Common myeloid progenitor, CD34-positive (primary cell): Measurements from ENCODE around the gene GPC5.

Source experiments
- CTCF ChIA-PET: fragments of 350-600 bp; sonication (Branson Sonifier 250); formaldehyde crosslinking; loops from one replicate; lab custom pipeline; 2021; ENCODE audit warnings: antibody characterized with exemption; lab: Charles Lee
- POLR2A ChIA-PET: fragments of 350-600 bp; sonication (Branson Sonifier 250); formaldehyde crosslinking; loops from one replicate; lab custom pipeline; 2021; ENCODE audit warnings: antibody characterized with exemption; lab: Charles Lee
- DNase-seq, 3 donors: peaks; one replicate each; pipeline versions ENCODE4 v3.0.0 to v3.0.0-alpha.2; 2013
- H3K27ac ChIP-seq, 2 experiments: 1 replicate in 1 of 2; 2 replicates in 1 of 2; pipeline ENCODE4 v1.7.0; 2013; ENCODE audit warnings: inconsistent platforms in 2 of 2, low read length in 2 of 2, mild to moderate bottlenecking in 2 of 2, low read depth in 1 of 2, moderate library complexity in 1 of 2; ENCODE audit not compliant: severe bottlenecking in 2 of 2, insufficient read depth in 1 of 2, poor library complexity in 1 of 2
- H3K27me3 ChIP-seq, 5 experiments: replicated peaks in 2 of 5; 1 replicate in 3 of 5; 2 replicates in 2 of 5; pipeline versions ENCODE4 v1.6.1 to v1.7.0; 2013; ENCODE audit warnings: low read length in 4 of 5, mild to moderate bottlenecking in 2 of 5, moderate library complexity in 2 of 5, inconsistent platforms in 1 of 5; ENCODE audit not compliant: insufficient read depth in 5 of 5, control insufficient read depth in 4 of 5
- H3K36me3 ChIP-seq, 4 experiments: 1 replicate in 2 of 4; 2 replicates in 2 of 4; pipeline versions ENCODE4 v1.6.1 to v1.7.0; 2013; ENCODE audit warnings: low read length in 3 of 4, control low read depth in 1 of 4, mild to moderate bottlenecking in 1 of 4; ENCODE audit not compliant: control insufficient read depth in 4 of 4, insufficient read depth in 4 of 4
- H3K4me1 ChIP-seq, 4 experiments: 1 replicate in 3 of 4; 2 replicates in 1 of 4; pipeline versions ENCODE4 v1.6.1 to v1.7.1; 2013; ENCODE audit warnings: low read length in 3 of 4, mild to moderate bottlenecking in 3 of 4, control low read depth in 1 of 4, inconsistent platforms in 1 of 4, moderate library complexity in 1 of 4; ENCODE audit not compliant: control insufficient read depth in 4 of 4, insufficient read depth in 4 of 4; ENCODE audit errors: control extremely low read depth in 1 of 4
- H3K4me3 ChIP-seq, 7 experiments: 1 replicate in 4 of 7; 2 replicates in 3 of 7; pipeline versions ENCODE4 v1.5.1 to v1.7.0; 2013; ENCODE audit warnings: mild to moderate bottlenecking in 7 of 7, low read length in 6 of 7, moderate library complexity in 6 of 7, inconsistent platforms in 2 of 7, low read depth in 2 of 7, control low read depth in 1 of 7; ENCODE audit not compliant: insufficient read depth in 4 of 7, control insufficient read depth in 1 of 7; ENCODE audit errors: extremely low read depth in 1 of 7
- H3K9me3 ChIP-seq, 5 experiments: 1 replicate in 4 of 5; 2 replicates in 1 of 5; pipeline versions ENCODE4 v1.6.1 to v1.7.1; 2013; ENCODE audit warnings: low read length in 4 of 5, mild to moderate bottlenecking in 2 of 5, inconsistent platforms in 1 of 5, low read depth in 1 of 5, moderate library complexity in 1 of 5; ENCODE audit not compliant: control insufficient read depth in 4 of 5, insufficient read depth in 2 of 5; ENCODE audit errors: control extremely low read depth in 1 of 5
- WGBS: methylation state at CpG from one replicate; pipeline ENCODE4 v1.1.5; 2013; ENCODE audit not compliant: insufficient coverage; 5-methylcytosine and 5-hydroxymethylcytosine counted together

GPC5 gene

DNA sequence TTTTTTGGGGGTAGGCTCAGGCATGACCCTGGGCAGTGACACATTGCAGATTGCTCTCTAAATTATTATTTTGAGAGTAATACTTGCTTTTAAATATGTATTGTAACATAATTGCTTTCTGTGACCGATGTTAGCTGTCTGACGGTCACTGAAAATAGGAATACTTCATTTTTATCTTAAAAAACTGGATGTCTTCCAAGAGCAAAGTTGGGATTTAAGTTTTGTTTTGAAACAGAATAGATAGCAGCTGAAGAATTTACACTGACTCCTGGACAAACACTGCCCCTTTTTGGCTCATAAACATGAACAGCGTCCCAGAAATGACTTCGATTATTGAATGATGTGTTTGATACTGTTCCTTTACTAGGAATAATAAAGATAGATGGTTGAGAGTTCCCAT is 535.9 kb downstream of the GPC5 start:
- CTCF ChIA-PET: interaction anchor here (1.1 to 1.2 kb wide), 2 partner anchors 8 to 12 kb away, joined by 3 read pairs; no protein-coding TSS in a partner anchor
- 100% methylated on average over 1 of the region's 4 CpGs for WGBS

DNA sequence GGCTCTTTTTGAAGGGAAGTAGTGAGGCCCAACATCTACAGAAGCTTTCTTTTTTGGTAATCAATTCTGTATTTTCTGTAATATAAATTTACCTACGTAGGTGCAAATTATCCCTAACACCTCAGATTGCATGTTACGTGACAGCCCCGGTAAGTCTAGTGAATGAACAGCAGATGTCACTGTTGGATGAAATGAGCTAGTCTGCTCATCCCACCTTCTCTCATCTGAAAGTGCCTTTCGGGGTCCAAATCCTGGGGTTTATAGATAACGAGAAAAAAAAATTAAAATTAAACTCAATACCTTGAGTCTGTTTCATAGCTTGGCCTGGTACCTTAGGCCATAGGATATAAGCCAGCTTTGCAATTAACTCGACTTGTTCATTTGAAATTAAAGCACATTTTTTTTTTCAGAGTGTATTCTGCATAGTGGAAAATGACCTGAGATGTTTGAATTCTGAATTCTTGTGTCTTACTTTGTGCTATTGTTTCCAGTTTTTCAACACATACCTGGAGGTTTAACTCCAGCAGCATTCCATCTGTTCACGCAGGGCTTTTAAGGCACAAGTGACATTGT is 548.2 kb downstream of the GPC5 start:
- peak in 2 of 3 donors; percentile 22 to 26 for DNase-seq
- WGBS: 52% methylated on average over 4 of the region's 7 CpGs
- Histone ChIP-seq H3K9me3 (no peaks in the 10 kb centered on the region), H3K36me3 (no peaks in the 10 kb centered on the region), H3K4me3 (no peak overlapping the region), H3K27ac (no peak overlapping the region), H3K27me3 (no peaks in the 10 kb centered on the region), H3K4me1 (no peaks in the 10 kb centered on the region)
- ChIA-PET CTCF (interaction anchor here (0.7 to 1.6 kb wide), 4 partner anchors 13 to 178 kb away, joined by 3 to 4 read pairs (median 3); no protein-coding TSS in a partner anchor), POLR2A (no interaction called here)

More for the DNA sequence above, 535.9 kb downstream of the GPC5 start:
- POLR2A ChIA-PET: no interaction called here
- H3K27me3 ChIP-seq: no peaks in the 10 kb centered on the region
- DNase-seq: no peak
- no peak overlapping the region for H3K27ac ChIP-seq
- no peaks in the 10 kb centered on the region for H3K4me1 ChIP-seq
- no peaks in the 10 kb centered on the region for H3K36me3 ChIP-seq
- H3K9me3 ChIP-seq: no peaks in the 10 kb centered on the region
- no peak overlapping the region for H3K4me3 ChIP-seq

DNA sequence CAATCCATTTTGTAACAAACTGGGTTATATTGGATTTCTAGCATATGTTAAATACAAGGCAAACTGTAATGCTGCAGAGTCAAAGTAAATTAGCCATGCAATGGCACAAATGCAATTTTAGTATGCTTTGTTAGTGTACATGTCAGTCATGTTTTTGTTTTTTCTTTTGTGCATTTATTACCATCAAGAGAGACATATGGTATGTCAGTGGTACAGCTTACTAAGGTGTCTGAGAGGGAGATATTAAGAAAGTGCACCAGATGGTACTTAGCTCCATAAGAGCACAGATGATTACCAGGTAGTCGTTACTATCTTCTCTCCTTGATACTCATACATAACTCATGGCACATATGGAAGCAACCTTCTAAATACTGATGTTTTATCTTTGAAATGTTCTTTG is 550.3 kb downstream of the GPC5 start:
- ChIA-PET POLR2A (no interaction called here), CTCF (no interaction called here)
- H3K9me3 ChIP-seq: no peaks in the 10 kb centered on the region
- DNase-seq: no peak
- H3K4me1 ChIP-seq: no peaks in the 10 kb centered on the region
- H3K27ac ChIP-seq: no peak overlapping the region
- no peak overlapping the region for H3K4me3 ChIP-seq
- H3K27me3 ChIP-seq: no peaks in the 10 kb centered on the region
- no peaks in the 10 kb centered on the region for H3K36me3 ChIP-seq
- no CpG with 5 or more reads among the region's 1 CpG for WGBS

DNA sequence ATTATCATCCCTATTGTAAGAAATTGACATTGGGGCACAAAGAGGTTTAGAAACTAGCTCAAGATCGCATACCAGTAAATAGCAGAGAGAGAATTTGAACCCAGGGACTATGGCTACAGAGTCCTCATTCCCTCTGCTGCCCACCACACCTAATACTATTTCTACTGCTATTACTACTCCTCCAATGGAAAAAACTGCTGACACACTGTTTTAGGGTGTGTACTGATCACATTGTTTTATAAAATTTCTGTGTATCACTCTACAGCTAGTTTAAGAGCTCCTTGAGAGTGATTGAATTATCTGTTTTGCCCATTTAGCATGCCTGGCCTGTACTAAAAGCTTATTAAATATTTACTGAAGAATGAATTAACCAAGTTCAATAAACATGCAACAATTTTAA is 552.4 kb downstream of the GPC5 start:
- Histone ChIP-seq H3K4me3 (no peak overlapping the region), H3K27me3 (no peaks in the 10 kb centered on the region), H3K36me3 (no peaks in the 10 kb centered on the region), H3K4me1 (no peaks in the 10 kb centered on the region), H3K27ac (no peak overlapping the region), H3K9me3 (no peaks in the 10 kb centered on the region)
- no peak for DNase-seq
- ChIA-PET POLR2A (no interaction called here), CTCF (no interaction called here)
- no CpG with 5 or more reads among the region's 1 CpG for WGBS

DNA sequence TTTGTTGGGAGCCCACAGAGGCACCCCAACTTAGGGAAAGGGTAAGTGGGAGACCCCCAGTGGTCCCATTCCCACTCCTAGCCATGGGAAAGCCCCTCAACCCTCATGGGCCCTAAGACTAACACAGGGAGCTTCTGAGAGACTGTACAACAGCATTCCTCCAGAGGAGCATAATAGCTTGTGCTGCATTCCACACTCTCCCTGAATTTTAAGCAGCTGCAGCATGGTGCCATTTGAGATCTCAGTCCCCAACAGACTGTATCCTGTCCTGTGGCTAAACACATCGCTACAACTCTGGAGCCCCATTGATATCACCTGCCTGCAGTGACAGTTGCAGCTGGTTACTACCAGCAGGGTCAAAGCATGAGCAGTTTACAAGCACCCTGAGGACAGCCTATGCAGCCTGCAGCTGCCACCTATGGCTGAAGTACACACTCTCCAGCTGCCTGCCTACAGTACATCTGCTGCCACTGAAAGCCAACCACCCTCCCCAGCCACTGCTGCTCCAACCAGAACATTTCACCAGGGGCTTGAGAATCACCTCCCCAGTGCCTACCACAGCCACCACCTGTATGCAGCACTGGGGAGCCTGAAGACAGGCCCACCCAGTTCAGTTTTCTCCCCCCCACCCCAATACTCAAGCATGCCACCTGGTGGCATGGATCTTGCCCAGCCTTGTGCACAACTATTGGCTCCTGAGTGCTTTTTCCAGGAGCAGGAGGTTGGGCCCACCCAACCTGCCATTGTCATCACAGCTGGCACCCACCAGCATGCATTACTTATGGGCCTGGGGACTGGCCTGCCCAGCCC is 557.3 kb downstream of the GPC5 start:
- ChIA-PET CTCF (no interaction called here), POLR2A (no interaction called here)
- no peak overlapping the region for H3K4me3 ChIP-seq
- no peaks in the 10 kb centered on the region for H3K4me1 ChIP-seq
- no peak overlapping the region for H3K27ac ChIP-seq
- 92% methylated on average over 1 of the region's 1 CpG for WGBS
- H3K9me3 ChIP-seq: peaks cover 0 to 2% (median 0%) of the 10 kb centered on the region in 5 experiments
- no peaks in the 10 kb centered on the region for H3K27me3 ChIP-seq
- DNase-seq: no peak
- H3K36me3 ChIP-seq: no peaks in the 10 kb centered on the region

DNA sequence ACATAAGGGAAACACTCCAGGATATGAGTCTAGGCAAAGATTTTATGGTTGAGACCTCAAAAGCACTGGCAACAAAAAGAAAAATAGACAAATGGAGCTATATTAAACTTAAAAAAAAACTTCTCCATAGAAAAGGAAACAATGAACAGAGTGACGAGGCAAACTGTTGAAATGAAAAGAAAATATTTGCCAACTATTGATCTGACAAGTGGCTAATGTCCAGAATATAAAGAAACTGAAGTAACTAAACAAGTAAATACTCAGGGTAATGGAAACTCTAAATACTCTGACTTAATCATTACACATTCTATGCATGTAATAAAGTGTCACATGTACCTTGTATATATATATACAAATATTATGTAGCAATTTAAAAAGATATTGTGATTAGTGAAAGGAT is 562.5 kb downstream of the GPC5 start:
- WGBS: no CpG with 5 or more reads among the region's 1 CpG
- H3K4me1 ChIP-seq: no peaks in the 10 kb centered on the region
- peaks cover 0 to 2% (median 0%) of the 10 kb centered on the region in 5 experiments for H3K9me3 ChIP-seq
- H3K4me3 ChIP-seq: no peak overlapping the region
- no peak overlapping the region for H3K27ac ChIP-seq
- no peak for DNase-seq
- ChIA-PET POLR2A (no interaction called here), CTCF (interaction anchor here (1.2 kb wide), 1 partner anchor 19 kb away, joined by 4 read pairs; no protein-coding TSS in a partner anchor)
- no peaks in the 10 kb centered on the region for H3K27me3 ChIP-seq
- H3K36me3 ChIP-seq: no peaks in the 10 kb centered on the region

DNA sequence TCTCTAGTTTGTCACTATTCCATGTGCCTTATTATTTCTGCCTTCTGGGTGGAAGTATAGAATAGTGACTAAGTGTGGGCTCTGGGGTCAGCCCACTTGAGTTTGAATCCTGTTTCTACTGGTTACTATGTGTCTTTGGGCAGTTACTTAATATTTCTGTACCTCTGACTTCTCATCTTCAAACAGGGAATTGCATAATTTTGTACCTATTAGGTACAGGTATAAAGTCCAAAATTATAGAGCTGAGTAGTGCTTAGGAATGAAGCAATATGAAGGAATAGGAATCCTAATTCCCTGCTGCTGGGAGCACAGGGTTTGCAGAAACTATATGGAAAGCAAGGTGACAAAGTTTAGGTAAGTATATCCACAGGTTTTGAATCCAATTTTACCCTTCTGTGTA is 564.5 kb downstream of the GPC5 start:
- no peaks in the 10 kb centered on the region for H3K9me3 ChIP-seq
- H3K36me3 ChIP-seq: no peaks in the 10 kb centered on the region
- no peaks in the 10 kb centered on the region for H3K4me1 ChIP-seq
- no peaks in the 10 kb centered on the region for H3K27me3 ChIP-seq
- ChIA-PET POLR2A (no interaction called here), CTCF (no interaction called here)
- no peak overlapping the region for H3K27ac ChIP-seq
- H3K4me3 ChIP-seq: no peak overlapping the region
- DNase-seq: no peak
